IPS DF 6.9 (cell line): Measurements from ENCODE around the gene PTCH1.

ENCODE experiments used
- DNase-seq: peaks from one replicate; pipeline ENCODE4 v3.0.0-alpha.2; 2013; ENCODE audit warnings: low read depth, low spot score
- H3K27ac ChIP-seq: one replicate; pipeline ENCODE4 v1.5.1; 2013; ENCODE audit warnings: low read length, control low read depth
- H3K27me3 ChIP-seq: 2 replicates; pipeline ENCODE4 v1.6.1; 2013; ENCODE audit warnings: mild to moderate bottlenecking, low read length; ENCODE audit not compliant: control insufficient read depth, insufficient read depth
- H3K36me3 ChIP-seq: 2 replicates; pipeline ENCODE4 v1.6.1; 2013; ENCODE audit warnings: low read length; ENCODE audit not compliant: control insufficient read depth, insufficient read depth
- H3K4me1 ChIP-seq: 2 replicates; pipeline ENCODE4 v1.6.1; 2013; ENCODE audit warnings: low read length; ENCODE audit not compliant: control insufficient read depth, insufficient read depth
- H3K4me3 ChIP-seq: 2 replicates; pipeline ENCODE4 v1.5.1; 2013; ENCODE audit warnings: mild to moderate bottlenecking, low read length
- H3K9me3 ChIP-seq: 2 replicates; pipeline ENCODE4 v1.6.1; 2013; ENCODE audit warnings: low read length, inconsistent platforms; ENCODE audit not compliant: control insufficient read depth, insufficient read depth
- WGBS: extraction: QIAGEN DNeasy Blood & Tissue Kit; methylation state at CpG from one replicate; pipeline ENCODE4 v1.1.7; 2013; ENCODE audit warnings: mixed read lengths, missing lambda C conversion rate; ENCODE audit not compliant: insufficient read length, insufficient coverage; 5-methylcytosine and 5-hydroxymethylcytosine counted together

PTCH1 gene

GRCh38 chr9:95513711-95514110 lies 3.1 kb downstream of the PTCH1 start:
- no CpG with 5 or more reads among the region's 4 CpGs for WGBS
- Histone ChIP-seq H3K4me1 (peaks cover 6% of the 10 kb centered on the region), H3K27ac (no peak overlapping the region), H3K9me3 (no peaks in the 10 kb centered on the region), H3K4me3 (no peak overlapping the region), H3K27me3 (peaks cover 40% of the 10 kb centered on the region), H3K36me3 (no peaks in the 10 kb centered on the region)
- no peak for DNase-seq

DNA sequence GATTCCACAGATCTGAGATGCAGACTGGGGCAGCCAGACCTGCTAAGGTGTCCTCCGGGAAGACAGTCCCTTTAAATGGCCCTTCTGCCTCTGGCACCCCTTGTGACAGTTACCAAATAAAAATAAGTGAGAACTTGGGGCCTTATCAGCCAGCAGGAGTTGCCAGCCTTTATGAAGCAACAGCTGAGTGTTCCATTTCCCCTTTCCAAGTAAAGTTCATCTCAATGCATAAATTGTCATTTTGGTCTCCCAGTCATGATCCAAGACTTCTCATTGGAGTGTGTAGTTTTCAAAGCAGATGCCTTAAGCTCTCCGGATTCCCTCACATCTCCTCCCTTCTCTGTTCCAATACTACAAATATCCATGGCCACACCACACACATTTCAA lies 4.1 kb downstream of the PTCH1 start:
- H3K4me3 ChIP-seq: no peak overlapping the region; the same call in 1 of the 2 replicates
- H3K4me1 ChIP-seq: peaks cover 6% of the 10 kb centered on the region
- H3K9me3 ChIP-seq: no peaks in the 10 kb centered on the region
- no peaks in the 10 kb centered on the region for H3K36me3 ChIP-seq
- no peak for DNase-seq
- H3K27me3 ChIP-seq: peaks cover 32% of the 10 kb centered on the region
- H3K27ac ChIP-seq: no peak overlapping the region
- no CpG with 5 or more reads among the region's 2 CpGs for WGBS

- DNase-seq: no peak
- Histone ChIP-seq H3K9me3 (no peaks in the 10 kb centered on the region), H3K27ac (no peak overlapping the region), H3K27me3 (peaks cover 26% of the 10 kb centered on the region), H3K4me3 (peak overlapping the region; percentile 85; the same call in 1 of the 2 replicates), H3K4me1 (peaks cover 3% of the 10 kb centered on the region), H3K36me3 (no peaks in the 10 kb centered on the region)
- WGBS: no CpG with 5 or more reads among the region's 30 CpGs
Measured at GRCh38 chr9:95511952-95512708, 4.6 kb downstream of the PTCH1 start.

GRCh38 chr9:95511616-95511931 lies 5.2 kb downstream of the PTCH1 start:
- H3K4me1 ChIP-seq: peaks cover 3% of the 10 kb centered on the region
- H3K27me3 ChIP-seq: peaks cover 23% of the 10 kb centered on the region
- no CpG with 5 or more reads among the region's 6 CpGs for WGBS
- no peaks in the 10 kb centered on the region for H3K9me3 ChIP-seq
- H3K4me3 ChIP-seq: peak overlapping the region; percentile 85; the same call in 1 of the 2 replicates
- no peak for DNase-seq
- H3K27ac ChIP-seq: no peak overlapping the region
- no peaks in the 10 kb centered on the region for H3K36me3 ChIP-seq

DNA sequence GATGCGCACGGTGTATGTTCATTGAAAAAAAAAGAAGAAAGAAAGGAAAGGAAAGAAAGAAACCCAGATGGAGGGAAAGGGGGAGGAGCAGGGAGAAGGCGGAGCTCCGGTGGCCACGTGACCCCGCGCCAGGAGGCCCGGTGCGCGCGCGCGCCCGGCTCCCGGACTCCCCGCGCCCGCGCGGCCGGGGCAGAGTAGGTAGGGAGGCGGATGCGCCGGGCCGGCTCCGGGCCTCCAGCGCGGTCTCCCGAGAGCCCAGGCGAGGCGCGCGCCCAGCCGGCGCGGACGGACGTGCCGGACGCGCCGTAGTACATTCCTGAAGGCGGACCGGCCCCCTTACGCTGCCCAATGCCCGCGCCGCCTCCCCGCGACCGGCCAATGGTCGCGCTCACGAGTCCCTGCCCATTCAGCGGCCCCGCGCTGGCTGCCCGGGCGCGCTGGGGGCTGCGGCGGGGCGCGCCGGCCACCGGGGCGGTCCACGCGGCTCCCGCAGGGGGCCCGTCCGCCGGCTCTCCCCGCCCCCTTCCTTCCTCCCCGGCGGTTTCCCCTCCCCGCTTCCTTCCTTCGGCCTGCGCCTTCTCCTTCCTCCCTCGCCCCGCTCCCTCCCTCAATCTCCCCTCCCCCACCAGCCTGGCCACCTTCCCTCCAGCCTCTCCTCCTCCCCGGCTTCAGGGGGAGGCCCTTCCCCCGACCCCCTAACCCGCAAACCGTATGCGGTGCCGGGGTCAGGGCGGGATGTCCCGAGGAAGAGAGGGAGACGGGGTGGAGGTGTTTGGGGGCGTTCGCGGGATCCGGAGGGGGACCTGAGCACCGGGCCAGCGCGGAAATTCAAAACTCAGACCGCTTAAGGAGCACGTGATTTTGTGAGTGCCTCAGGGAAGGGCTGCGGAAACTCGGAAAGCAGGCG lies 5.8 kb downstream of the PTCH1 start:
- Histone ChIP-seq H3K4me3 (peak overlapping the region; percentile 85; the same call in 1 of the 2 replicates), H3K36me3 (no peaks in the 10 kb centered on the region), H3K4me1 (peaks cover 3% of the 10 kb centered on the region), H3K27me3 (peaks cover 23% of the 10 kb centered on the region), H3K9me3 (no peaks in the 10 kb centered on the region), H3K27ac (no peak overlapping the region)
- no CpG with 5 or more reads among the region's 102 CpGs for WGBS
- no peak for DNase-seq

DNA sequence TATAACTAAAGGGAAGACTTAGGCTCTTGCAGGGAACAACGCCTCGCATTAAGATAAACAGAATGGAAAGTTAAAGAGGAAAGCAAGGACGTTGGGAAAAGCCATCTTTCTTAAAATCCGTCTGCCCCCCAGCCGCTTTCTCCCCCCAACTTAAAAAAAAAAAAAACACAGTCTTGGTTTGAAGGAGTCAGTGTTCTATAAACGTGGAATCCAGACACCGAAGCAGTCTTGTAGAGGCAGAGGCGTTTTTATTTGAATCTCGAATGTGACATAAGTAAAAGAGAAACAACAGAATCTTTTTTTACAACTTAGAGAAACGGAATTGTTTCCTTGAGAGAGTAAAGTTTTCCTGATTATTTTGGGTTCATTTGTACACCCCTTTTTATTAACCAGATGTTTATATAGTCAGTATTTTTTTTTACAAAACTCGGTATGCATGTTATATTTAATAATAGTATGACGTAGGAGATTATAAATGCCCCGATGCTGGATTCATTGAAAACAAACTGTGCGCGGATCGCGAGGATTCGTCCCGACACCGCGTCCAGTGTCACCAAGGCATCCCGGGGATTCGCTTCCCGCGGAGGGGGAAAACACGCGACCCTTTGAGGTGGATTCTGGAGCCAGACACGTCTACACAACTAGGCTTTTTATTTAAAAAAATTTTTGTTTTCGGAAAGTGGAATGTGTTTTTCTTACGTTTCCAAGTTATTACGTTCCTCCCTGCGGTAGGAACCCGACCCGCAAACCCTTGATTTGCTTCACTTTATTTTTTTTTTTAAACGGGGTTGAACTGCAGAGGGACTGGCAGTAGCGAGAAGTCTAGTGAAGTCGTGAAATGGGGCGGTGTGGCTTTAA lies 6.7 kb downstream of the PTCH1 start:
- Histone ChIP-seq H3K4me1 (peaks cover 1% of the 10 kb centered on the region; the same call in 1 of the 2 replicates), H3K9me3 (no peaks in the 10 kb centered on the region), H3K4me3 (peak overlapping the region; percentile 47; the same call in 1 of the 2 replicates), H3K27me3 (peaks cover 17% of the 10 kb centered on the region), H3K36me3 (no peaks in the 10 kb centered on the region), H3K27ac (no peak overlapping the region)
- WGBS: no CpG with 5 or more reads among the region's 38 CpGs
- no peak for DNase-seq

GRCh38 chr9:95508968-95509850 lies 7.6 kb downstream of the PTCH1 start:
- Histone ChIP-seq H3K27me3 (peaks cover 9% of the 10 kb centered on the region; the same call in 1 of the 2 replicates), H3K4me3 (peak overlapping the region; percentile 40; the same call in 1 of the 2 replicates), H3K4me1 (peaks cover 1% of the 10 kb centered on the region; the same call in 1 of the 2 replicates), H3K36me3 (no peaks in the 10 kb centered on the region), H3K9me3 (no peaks in the 10 kb centered on the region), H3K27ac (no peak overlapping the region)
- WGBS: no CpG with 5 or more reads among the region's 48 CpGs
- no peak for DNase-seq

DNA sequence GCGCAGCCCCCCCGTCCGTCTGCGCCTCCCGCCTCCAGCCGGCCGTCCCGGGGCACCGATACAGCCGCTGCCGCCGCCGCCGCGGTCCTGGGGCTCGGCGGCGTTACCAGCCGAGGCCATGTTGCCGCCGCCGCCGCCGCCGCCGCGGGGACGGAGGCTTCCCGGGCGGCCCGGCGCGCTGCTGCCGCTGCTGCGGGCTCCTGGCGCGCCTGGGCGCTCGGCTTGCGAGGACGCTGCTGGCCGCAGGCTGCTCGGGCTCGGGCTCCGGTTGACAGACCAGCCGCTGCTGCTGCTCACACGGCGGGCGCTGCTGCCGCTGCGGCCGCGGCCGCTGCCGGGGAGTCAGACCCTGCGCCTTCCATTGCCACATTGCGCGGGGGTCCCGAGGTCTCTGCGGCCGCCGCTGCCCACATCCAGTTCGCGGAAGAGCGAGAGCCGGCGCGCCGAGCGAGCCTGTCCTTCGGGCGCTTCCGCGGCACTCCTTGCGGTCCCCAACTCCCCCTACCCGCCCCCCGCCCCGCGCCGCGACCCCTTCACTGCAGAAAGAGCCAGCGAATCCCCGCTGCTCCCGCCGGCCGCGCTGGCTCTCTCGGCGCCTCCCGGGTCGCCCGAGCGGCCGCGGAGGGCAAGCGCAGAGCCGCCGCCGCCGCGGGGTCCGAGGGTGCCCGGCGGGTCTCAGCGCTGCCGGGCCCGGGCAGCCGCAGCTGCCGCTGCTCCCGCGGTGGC lies 8.4 kb downstream of the PTCH1 start:
- H3K27ac ChIP-seq: no peak overlapping the region
- H3K9me3 ChIP-seq: no peaks in the 10 kb centered on the region
- H3K4me1 ChIP-seq: no peaks in the 10 kb centered on the region; the same call in 1 of the 2 replicates
- no CpG with 5 or more reads among the region's 111 CpGs for WGBS
- H3K36me3 ChIP-seq: no peaks in the 10 kb centered on the region
- H3K4me3 ChIP-seq: peak overlapping the region; percentile 40
- peaks cover 2% of the 10 kb centered on the region; the same call in 1 of the 2 replicates for H3K27me3 ChIP-seq
- DNase-seq: no peak
